Chondrocyte (in vitro differentiated cells): ENCODE data around the gene ARL6IP1. TPM values are rescaled to one million over a fixed set of nuclear protein-coding genes. Genes with fewer than 3 reads are reported as not detected.

Experiments
- DNase-seq: peaks from one replicate; pipeline ENCODE4 v3.0.0; 2021; ENCODE audit warnings: mixed read lengths, low spot score
- H3K27ac Mint-ChIP-seq: one replicate; pipeline ENCODE4 v1.8.0; 2021; ENCODE audit warnings: mild to moderate bottlenecking, moderate library complexity, mixed read lengths; ENCODE audit not compliant: unreplicated experiment
- H3K27me3 Mint-ChIP-seq: 2 replicates; pipeline ENCODE4 v1.8.0; 2021; ENCODE audit warnings: low read depth, mixed read lengths
- H3K36me3 Mint-ChIP-seq: 2 replicates; pipeline ENCODE4 v1.8.0; 2021; ENCODE audit warnings: low read depth, mixed read lengths
- H3K4me1 Mint-ChIP-seq: 2 replicates; pipeline ENCODE4 v1.8.0; 2021; ENCODE audit warnings: low read depth, mild to moderate bottlenecking, mixed read lengths
- H3K4me3 Mint-ChIP-seq: one replicate; pipeline ENCODE4 v1.8.0; 2021; ENCODE audit warnings: mild to moderate bottlenecking, moderate library complexity, mixed read lengths; ENCODE audit not compliant: unreplicated experiment
- H3K9me3 Mint-ChIP-seq: 2 replicates; pipeline ENCODE4 v1.8.0; 2021; ENCODE audit warnings: low read depth, mixed read lengths
- total RNA-seq: library from RNA; stranded (reverse); gene quantifications from 3 replicates; pipeline ENCODE4 v1.2.1, GENCODE V29; 2021
- TF ChIP-seq, protein P1 (sequence below): fragments of 200-600 bp; sonication (generic); IDR thresholded peaks from 2 replicates; pipeline ENCODE4 v1.5.0; 2021; ENCODE audit warnings: antibody characterized with exemption, mild to moderate bottlenecking, moderate library complexity

Gene ARL6IP1
- total RNA-seq, 1 donor from 2014 or later, result 72.4 TPM

DNA sequence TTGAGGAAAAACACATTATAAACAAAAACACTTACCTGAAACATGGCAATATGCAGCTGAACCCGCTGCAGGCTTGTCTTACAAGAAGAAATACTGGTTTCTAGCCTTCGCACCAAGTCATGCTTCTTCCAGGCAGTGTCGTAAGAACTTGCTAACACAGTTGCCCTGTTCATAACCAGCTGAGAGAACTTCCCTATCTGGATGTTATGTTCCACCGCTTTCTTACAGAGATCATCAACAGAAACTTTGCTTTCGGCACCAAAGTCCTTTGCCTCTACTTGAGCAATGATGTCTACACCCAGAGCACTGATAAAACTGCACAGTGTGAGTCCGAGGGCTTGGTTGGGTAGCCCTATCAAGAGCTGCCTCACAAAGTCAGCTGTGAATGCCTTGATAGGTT, 27.9 kb upstream of the ARL6IP1 start:
- Mint-ChIP-seq H3K9me3 (no peaks in the 10 kb centered on the region), H3K4me3 (no peak overlapping the region), H3K27me3 (no peaks in the 10 kb centered on the region), H3K27ac (no peak overlapping the region), H3K4me1 (no peaks in the 10 kb centered on the region), H3K36me3 (peaks cover 25% of the 10 kb centered on the region)
- TF ChIP-seq, protein P1, sequence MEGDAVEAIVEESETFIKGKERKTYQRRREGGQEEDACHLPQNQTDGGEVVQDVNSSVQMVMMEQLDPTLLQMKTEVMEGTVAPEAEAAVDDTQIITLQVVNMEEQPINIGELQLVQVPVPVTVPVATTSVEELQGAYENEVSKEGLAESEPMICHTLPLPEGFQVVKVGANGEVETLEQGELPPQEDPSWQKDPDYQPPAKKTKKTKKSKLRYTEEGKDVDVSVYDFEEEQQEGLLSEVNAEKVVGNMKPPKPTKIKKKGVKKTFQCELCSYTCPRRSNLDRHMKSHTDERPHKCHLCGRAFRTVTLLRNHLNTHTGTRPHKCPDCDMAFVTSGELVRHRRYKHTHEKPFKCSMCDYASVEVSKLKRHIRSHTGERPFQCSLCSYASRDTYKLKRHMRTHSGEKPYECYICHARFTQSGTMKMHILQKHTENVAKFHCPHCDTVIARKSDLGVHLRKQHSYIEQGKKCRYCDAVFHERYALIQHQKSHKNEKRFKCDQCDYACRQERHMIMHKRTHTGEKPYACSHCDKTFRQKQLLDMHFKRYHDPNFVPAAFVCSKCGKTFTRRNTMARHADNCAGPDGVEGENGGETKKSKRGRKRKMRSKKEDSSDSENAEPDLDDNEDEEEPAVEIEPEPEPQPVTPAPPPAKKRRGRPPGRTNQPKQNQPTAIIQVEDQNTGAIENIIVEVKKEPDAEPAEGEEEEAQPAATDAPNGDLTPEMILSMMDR, result no peak
- no peak for DNase-seq

DNA sequence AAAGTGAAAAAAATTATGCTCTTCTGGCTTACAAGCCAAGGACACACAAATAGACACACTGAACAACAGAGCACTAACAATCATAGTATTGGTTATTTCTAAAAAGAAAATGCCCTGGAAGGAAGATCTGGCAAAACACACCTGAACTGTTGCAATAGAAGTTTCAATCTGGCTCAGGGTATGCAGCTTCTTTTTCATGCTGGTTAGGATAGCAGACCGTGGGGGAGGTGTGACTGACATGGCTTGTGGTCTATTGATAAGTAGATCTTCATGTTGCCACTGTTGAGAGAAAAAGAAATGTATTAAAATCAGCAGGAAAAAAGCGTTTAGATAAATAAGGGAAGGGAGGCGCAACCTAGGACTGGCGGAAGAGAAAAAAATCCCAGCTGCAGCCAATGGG, 26.5 kb upstream of the ARL6IP1 start:
- H3K27ac Mint-ChIP-seq, result no peak overlapping the region
- H3K27me3 Mint-ChIP-seq, result no peaks in the 10 kb centered on the region
- no peaks in the 10 kb centered on the region for H3K9me3 Mint-ChIP-seq
- TF ChIP-seq, protein P1, result no peak
- no peaks in the 10 kb centered on the region for H3K4me1 Mint-ChIP-seq
- H3K36me3 Mint-ChIP-seq, result peaks cover 17% of the 10 kb centered on the region
- no peak for DNase-seq
- H3K4me3 Mint-ChIP-seq, result no peak overlapping the region

DNA sequence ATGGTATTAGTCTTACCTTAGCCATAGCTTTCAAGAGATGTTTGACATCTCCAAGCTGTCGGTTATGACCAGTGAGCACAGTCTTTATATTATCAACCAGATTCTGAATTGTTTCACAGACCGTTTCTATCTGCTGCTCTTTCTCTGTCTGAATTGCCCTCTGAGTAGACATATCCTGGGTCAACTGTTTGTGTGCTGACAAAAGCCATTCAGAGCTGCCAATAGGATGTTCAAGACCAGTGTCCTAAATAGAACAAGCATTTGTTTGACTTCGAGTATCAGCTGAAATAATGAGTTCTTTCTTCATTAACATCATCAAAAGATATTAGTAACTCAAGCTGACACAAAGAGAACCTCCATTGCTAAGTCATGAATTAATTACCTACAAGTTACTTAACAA, 14.9 kb upstream of the ARL6IP1 start:
- TF ChIP-seq, protein P1, result no peak
- H3K36me3 Mint-ChIP-seq, result peaks cover 28% of the 10 kb centered on the region
- no peaks in the 10 kb centered on the region for H3K9me3 Mint-ChIP-seq
- H3K4me3 Mint-ChIP-seq, result no peak overlapping the region
- H3K4me1 Mint-ChIP-seq, result no peaks in the 10 kb centered on the region
- no peak for DNase-seq
- H3K27me3 Mint-ChIP-seq, result no peaks in the 10 kb centered on the region
- no peak overlapping the region for H3K27ac Mint-ChIP-seq

DNA sequence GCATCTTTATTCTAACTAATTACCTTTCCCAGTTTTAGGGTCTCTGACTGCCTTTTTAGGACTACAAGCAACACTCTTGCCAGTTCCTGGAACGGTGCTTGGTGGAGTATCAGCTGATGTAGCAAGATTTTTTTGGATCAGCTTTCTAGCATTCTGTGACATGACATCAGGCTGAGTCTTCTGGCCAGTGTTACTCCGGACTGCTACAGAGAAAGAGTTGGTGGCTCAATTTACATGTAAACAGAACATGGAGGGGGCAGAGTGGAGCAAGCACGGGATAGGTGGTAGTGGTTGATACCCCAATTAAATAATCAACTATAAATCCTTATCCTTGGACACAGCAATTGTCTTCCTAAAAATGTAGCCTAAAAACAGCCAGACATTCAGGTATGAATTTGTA, 10.6 kb upstream of the ARL6IP1 start:
- H3K27me3 Mint-ChIP-seq, result no peaks in the 10 kb centered on the region
- no peaks in the 10 kb centered on the region for H3K9me3 Mint-ChIP-seq
- no peak overlapping the region for H3K4me3 Mint-ChIP-seq
- DNase-seq, result no peak
- TF ChIP-seq, protein P1, result no peak
- peaks cover 36% of the 10 kb centered on the region for H3K36me3 Mint-ChIP-seq
- H3K27ac Mint-ChIP-seq, result no peak overlapping the region
- H3K4me1 Mint-ChIP-seq, result no peaks in the 10 kb centered on the region

DNA sequence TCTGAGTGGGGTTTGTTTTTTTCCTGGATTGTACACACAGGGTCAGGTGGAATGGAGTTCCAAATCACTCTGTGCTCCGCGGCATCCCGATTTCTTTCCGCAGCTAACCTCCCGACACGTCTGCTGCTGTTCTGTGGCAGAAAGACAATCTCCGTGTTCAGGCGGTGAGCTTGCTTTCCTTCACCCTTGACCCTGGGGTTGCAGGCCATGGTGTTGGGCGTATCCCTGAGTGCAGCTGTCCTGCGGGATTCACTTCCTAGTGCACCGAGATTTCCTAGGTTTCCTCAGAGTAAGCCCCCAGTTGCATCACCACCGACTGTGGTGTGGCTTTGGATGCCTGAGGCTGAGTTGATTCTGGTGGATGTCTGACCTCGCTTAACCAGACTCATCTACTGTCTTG, 7.8 kb upstream of the ARL6IP1 start:
- Mint-ChIP-seq H3K27me3 (no peaks in the 10 kb centered on the region), H3K4me1 (peaks cover 13% of the 10 kb centered on the region), H3K27ac (no peak overlapping the region), H3K4me3 (no peak overlapping the region), H3K36me3 (peaks cover 33% of the 10 kb centered on the region), H3K9me3 (no peaks in the 10 kb centered on the region)
- no peak for DNase-seq
- TF ChIP-seq, protein P1, result no peak
